HG03196 (cell line): ENCODE data around the gene DNAH3.
"Not testable (repeated sequence)": the region's sequence is repeated elsewhere in the genome, so short reads cannot be mapped to it uniquely, and the experiment has no call there.

ENCODE experiments used
- ATAC-seq: cut with Tn5 transposase; IDR thresholded peaks from one replicate; pipeline ENCODE4 v1.9.1; 2021; ENCODE audit not compliant: unreplicated experiment

Gene DNAH3

DNA sequence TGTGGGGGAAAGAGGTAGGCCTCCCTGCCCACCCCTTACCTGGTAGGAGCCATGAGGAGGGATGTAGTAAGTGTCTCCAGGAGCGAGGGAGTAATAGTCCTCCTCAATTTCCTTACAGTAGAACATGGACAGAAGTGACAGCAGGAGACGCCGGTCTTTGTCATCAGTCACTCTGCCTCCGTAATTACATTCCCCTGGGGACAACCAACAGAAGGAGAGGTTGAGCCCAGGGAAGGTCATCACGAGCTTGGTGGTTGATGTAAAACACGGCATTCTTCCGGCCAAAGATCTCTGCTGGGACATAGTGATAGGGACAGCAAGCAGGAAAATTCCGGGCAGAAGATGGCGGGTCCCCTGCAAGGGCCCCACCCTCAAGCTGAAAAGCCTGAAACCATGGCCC, 202.2 kb downstream of the DNAH3 start:
- ATAC-seq: no peak

DNA sequence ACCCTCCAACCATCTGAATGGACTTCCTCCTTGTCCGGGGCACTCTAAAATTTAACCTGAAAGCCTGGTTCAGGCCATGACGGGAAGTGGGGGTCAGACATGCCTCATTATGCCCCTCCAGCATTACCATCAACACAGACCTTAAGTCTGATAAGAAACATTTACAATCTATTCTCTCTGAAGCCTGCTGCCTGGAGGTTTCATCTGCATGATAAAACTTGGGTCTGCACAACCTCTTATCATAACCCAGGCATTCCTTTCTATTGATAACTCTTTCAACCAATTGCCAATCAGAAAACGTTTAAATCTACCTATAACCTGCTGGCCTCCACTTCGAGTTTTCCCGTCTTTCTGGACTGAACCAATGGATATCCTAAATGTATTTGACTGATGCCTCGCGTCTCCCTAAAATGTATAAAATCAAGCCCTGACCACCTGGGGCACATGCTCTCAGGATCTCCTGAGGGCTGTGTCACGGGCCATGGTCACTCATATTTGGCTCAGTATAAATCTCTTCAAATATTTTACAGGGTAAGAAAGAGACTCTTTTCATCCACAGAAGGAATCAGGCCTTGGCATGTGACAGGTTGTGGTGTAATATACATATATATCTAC, 204.5 kb downstream of the DNAH3 start:
- ATAC-seq: no peak

DNA sequence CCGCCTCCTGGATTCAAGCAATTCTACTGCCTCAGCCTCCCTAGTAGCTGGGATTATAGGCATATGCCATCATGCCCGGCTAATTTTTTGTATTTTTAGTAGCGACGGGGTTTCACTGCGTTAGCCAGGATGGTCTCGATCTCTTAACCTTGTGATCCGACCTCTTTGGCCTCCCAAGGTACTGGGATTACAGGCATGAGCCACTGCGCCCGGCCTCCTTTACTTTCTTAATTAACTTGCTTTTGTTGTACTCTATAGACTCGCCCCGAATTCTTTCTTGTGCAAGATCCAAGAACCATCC, 205.1 kb downstream of the DNAH3 start:
- ATAC-seq: not testable (repeated sequence)

DNA sequence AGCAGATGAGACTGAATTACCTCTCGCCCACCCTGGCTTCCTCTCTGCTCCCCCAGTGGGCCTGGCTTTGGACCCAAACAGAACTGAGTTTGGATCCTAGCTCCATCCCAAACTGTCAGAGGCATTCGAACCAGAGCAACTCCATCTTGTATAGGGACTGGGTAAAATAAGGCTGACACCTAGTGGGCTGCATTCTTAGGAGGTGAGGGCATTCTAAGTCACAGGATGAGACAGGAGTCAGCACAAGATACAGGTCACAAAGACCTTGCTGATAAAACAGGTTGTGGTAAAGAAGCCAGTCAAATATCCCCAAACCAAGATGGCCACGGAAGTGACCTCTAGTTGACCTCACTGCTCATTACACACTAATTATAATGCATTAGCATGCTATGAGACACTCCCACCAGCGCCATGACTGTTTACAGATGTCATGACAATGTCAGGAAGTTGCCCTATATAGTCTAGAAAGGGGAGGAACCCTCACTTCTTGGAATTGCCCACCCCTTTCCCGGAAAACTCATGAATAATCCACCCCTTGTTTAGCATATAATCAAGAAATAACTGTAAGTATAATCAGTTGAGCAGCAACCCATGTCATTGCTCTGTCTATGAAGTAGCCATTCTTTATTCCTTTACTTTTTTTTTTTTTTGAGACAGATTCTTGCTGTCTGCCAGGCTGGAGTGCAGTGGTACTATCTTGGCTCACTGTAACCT, 205.6 kb downstream of the DNAH3 start:
- ATAC-seq: no peak

DNA sequence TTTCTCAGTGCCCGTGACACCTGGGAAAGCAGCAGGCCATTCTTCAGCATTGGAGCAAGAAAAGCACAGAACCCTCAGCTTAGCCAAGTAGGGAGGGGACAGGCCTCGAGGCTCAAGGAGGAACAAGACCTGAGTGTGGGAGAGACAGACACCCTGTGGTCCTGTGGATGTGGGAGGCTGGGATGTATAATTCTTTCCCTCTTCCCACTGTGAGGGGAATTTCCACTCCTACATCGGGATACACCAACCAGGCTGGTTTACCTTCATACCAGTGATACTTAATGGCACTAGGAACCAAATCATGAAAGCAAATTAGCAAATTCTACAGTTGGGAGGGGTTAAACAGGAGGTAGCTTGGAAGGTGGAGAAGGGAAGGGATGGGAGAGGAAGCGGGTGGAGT, 208.4 kb downstream of the DNAH3 start:
- ATAC-seq: no peak

DNA sequence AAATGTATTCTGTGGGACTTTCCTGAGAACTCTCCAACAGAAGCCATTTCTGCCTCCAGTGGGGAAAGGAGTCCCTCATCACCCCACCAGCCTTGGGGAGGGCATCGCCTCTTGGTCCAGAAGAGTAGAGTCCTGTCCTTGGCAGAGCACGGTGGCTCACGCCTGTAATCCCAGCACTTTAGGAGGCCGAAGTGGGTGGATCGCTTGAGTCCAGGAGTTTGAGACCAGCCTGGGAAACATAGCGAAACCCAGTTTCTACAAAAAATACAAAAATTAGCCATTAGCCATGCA, 209.1 kb downstream of the DNAH3 start:
- ATAC-seq: no peak

DNA sequence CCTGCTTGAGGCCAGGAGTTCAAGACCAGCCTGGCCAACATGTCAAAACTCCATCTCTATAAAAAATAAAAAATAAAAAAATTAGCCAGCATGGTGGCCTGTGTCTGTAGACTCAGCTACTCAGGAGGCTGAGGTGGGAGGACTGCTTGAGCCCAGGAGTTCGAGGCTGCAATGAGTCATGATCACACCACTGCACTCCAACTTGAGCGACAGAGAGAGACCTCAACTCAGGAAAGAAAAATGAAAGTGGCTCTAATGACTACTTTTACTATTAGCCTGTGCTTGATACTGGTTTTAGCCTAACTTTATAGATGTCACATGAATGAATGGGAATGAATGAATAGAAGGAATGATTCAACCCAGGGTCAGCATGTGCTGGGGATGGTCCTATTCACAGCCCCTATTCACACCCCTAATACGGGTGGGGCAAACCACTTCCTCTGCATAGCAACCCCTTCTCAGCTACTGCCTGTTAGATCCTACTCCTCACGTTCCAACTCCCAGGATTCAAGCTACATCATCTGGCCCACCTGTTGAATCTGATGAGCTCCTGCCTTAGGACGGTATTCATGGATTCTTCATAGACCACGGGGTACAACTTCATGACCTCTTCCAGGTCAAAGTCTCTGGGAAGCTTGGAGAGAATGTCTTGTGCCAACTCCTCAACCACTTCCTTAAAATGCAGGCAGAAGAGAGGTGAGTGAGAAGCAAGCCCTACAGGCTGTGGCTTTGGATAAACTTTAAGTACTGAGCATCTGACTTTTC, 209.6 kb downstream of the DNAH3 start:
- no peak for ATAC-seq

DNA sequence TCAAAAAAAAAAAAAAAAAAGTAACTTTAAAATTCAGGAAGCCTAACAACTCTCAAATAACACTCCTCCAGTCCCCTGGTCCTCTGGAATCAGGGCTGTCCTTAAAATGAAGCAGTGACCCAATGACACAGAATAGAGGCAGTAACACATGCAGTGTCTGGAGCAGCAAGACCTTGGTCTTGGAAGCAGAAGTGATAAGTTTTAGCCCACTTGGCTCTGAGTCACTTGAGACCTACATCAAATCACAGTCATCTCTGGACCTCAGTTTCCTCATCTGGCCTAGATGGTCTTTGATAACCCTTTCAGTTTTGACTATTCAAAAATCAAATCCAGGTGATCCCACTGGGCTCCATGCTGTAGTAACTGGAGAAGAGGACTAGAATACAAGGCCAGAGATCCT, 211.0 kb downstream of the DNAH3 start:
- no peak for ATAC-seq

DNA sequence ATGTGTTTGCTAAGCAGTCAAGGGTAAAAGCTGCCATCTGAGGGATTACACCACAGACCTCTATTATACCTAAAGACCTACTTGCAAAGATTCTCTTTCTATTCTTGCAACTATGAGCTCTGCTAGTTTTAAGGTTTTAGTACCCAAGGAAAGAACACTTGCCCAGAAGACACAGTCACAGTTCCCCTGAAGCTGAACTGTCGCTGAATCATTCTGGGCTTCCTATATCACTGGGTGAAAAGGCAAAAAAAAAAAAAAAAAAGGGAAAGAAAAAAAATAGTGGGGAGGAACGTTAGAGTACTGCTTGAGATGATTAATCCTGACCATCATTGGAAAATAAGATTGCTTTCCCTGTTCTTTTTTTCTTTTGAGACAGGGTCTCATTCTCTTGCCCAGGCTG, 212.2 kb downstream of the DNAH3 start:
- no peak for ATAC-seq

DNA sequence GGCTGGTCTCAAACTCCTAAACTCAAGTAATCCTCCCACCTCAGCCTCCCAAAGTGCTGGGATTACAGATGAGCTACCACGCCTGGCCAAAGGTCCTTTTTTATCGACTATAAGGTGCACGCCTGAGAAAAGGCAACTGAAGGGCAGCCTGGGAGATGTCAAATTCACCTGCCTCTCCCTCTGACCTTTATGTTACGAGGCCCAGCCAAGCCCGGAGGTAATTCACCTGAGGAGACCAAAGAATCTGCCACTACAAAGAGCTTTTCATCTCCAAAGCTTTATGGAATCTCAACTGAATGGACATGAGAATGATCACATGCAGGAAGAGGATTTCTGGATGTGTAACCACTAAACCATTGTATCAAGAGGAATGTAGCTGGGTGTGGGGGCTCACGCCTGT, 212.9 kb downstream of the DNAH3 start:
- ATAC-seq: no peak

DNA sequence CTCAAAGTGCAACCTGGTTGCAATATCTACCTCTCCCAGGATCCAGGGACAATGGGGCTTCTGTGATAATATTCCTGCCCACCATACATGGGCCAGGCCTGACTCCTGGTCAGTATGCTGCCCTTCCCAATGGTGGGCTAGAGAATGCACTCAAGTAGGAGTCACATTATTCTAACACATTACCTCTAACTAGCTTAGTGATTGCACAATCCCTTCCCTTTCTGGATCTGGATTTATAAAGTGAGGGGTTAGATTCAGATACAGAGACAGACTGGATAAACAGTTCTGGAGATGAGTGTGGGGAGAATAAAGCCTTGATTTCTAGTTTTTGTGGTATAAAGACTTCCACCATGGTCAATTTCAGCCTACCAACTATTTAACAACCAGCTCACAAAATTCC, 217.1 kb downstream of the DNAH3 start:
- ATAC-seq: no peak

DNA sequence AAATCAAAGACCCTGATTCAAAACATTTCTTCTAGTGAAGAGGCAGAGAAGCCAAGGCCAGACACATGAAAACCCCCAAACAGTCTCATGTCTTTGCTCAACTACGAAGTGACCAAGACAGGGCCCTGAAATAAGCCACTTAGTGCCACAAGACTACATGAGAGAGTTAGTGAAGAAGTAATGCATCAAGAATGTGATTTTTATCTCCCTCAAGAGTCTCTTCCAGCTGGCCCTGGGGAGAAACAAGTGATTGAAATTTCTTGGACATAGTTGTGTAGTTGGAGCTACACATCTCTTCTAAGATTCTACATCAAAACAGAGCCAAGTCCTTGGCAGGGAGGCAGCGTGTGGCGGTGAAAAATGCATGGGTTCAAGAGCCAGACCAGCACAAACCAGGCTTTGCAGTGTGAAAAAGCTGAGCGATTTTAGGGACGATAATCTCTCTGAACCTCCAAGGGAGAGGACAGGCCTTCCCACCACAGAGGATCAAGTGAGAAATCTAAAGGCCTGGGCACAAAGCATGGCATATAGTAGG, 219.5 kb downstream of the DNAH3 start:
- ATAC-seq: no peak

DNA sequence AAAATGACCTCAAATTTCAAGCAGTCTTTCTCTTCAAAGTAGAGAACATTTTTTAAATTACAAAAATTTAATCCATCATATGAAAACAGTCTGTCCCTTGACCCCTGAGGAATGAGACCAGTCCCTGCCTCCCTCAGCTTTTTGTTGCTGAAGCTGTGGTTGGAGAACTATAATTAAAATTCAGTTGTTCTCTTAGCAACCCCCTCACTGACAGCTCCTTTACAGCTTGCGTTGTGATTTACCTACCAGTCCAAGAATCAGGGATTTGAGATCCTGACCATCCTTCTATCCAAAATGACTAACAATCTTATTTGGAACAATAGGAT, 220.3 kb downstream of the DNAH3 start:
- no peak for ATAC-seq

DNA sequence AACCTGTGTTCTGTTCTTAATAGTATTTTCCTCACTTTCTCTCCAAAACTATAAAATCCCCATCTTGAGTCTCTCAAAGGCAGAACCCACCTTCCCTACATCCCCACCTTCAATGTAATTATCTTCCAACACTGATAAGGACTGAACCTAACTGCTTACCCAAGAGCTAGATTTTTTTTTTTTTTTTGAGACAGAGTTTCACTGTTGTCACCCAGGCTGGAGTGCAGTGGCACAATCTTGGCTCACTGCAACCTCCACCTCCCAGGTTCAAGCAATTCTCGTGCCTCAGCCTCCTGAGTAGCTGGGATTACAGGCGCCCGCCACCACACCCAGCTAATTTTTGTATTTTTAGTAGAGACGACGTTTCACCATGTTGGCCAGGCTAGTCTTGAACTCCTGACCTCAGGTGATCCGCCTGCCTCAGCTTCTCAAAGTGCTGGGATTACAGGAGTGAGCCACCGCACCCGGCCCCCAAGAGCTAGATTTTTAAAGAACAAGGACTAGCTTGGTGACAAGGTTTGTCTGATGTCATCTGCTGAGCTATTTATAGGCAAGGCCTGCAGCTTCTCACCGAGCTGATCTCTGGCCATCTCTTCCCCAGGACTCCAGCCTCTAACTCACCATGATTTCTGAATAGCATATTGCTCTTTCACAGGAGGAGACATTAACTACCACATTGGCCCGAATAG, 220.8 kb downstream of the DNAH3 start:
- not testable (repeated sequence) for ATAC-seq

DNA sequence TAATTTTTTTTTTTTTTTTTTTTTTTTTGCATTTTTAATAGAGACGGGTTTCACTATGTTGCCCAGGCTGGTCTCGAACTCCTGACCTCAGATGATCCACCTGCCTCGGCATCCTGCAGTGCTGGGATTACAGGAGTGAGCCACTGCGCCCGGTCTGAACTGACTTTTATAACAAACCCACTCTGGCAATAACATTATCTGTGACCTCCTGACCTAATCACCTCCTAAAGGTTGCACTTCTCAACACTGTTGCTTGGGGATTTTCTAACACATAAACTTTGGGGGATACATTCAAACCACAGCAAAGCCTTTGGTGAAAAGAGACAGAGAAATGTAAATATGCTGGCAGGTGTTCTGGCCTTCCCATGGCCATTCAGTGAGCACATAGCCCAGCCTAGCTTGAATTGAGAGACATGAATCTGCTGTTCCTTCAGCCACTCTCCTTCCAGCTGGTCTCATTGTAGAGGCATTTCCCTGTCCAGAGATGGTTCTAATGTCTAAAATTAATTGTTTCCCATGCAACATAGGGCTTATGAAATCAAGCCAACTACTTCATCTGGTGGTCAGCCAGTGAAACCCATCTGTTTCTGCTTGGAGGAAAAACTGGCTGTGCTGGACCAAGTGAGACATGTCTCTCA, 221.8 kb downstream of the DNAH3 start:
- ATAC-seq: no peak

DNA sequence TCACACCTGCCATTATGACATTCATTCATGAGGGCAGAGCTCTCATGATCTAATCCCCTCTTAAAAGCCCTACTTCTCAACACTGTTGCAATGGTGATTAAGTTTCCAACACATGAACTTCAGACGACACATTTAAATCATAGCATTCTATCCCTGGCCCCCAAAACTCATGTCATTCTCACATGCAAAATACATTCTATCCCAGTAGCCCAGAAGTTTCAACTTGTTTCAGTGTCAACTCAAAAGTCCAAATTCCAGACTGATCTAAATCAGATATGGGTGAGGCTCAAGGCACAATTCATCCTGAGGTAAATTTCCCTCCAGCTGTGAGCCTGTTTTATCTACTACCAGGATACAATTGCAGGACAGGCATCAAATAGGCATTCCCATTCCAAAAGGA, 224.9 kb downstream of the DNAH3 start:
- no peak for ATAC-seq

DNA sequence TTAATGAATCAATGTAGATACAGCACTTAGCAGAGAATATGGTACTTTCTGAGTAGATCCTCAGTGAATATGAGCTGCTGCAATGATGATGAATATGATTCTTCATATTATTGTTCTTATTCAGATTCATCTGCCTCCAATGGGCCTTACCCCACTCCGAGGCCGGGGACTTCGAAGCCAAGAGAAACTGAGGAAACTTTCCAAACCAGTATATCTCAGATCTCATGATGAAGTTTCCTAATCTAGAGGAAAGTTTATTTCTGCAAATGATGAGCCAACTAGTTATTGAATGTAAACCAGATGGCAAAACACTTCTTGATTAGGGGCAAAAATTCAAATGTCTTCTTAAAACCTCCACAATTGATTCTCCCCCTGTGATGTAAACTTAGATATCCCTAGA, 226.8 kb downstream of the DNAH3 start:
- ATAC-seq: no peak

DNA sequence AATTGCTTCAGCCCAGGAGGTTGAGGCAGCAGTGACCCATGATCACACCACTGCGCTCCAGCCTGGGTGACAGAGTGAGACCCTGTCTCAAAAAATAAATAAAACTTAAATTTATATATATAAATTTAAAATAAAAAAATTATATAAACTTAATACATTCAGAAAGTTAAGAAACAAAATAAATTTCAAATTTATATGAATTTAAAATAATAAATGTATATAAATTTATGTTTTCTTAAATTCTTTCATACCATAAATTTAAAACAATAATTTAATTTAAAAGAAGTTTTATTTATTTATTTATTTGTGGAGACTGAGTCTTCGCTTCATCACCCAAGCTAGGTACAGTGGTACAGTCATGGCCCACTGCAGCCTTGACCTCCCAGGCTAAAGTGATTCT, 229.8 kb downstream of the DNAH3 start:
- no peak for ATAC-seq

DNA sequence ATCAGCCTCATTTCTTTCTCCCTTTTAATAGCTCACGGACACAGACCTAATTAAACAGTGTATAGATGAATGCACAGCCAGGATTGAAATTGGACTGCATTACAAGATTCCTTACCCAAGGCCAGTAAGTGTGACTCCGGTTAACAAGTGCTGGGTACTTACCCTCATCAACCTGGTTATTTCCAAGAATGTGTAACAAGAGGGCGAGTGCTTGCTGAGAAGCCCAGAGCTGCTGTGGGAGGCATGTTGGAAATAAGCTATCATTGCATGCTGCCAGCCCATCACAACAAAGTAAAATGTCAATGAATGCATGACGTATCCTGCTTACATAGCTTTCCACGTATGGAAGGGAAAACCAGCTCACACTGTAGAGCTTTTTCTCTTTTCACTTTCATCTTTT, 230.6 kb downstream of the DNAH3 start:
- ATAC-seq: no peak

DNA sequence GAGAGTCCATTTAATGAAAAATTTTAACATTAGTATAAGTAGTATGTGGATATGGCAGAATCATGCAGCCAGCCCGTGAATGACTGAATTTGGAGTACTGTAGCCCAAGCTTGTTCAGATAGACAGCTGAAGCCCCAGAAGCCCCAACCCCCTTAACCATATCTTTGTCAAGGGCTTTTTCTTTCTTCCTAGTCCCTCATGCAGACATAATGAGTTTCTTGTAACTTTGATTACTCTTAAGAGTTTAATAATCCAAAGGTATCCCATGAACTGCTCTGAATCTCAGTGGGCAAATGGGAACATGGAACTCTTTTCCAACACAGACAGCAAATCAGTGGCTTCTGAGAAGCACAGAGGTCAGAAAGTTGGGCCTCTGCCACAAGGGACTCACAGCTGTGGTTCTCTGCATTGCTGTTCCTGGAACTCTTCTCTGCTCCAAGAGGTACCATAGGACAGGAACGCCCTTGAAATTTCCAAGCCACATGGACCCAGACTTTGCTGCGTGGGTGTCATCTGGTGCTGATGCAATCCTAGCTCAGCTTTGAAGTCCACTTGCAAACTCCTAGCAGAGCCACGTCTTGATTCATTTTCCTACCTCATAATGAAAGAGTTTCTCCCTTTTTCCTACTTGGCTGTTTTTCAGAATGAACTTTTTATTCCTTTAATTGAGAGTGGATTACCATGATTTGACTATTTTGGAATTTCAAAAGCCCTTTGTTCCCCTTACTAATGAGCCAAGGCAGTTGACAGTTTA, 232.0 kb downstream of the DNAH3 start:
- ATAC-seq: no peak

DNA sequence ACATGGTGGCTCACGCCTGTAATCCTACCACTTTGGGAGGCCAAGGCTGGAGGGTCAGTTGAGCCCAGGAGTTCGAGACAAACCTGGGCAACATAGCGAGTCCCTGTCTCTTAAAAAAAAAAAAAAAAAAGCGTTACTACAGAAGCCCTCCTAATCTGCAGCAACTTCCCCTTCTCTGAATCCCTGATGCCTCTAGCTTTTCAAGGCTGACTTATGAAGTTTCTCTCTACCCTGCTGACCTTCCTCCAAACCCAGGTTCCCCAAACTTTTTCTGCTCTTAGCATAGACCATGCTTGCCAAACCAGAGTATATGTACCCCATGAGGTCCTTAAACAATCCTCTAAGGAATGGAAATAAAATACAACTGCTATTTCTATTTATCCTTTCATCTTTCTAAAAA, 233.7 kb downstream of the DNAH3 start:
- ATAC-seq: no peak
